Activated CD8-positive, alpha-beta memory T cell treated with anti-CD3 and anti-CD28 coated beads, Interleukin-2, amount 50 U/mL, for 24 hours (primary cell): ENCODE measurements around the gene RPS16.

Experiments used
- DNase-seq: peaks from one replicate; pipeline ENCODE4 v3.0.0-alpha.2; 2020; ENCODE audit errors: extremely low read depth

Gene RPS16

GRCh38 chr19:39388657-39389056, 47.1 kb downstream of the RPS16 start:
- no peak for DNase-seq

GRCh38 chr19:39386557-39386956, 49.2 kb downstream of the RPS16 start:
- no peak for DNase-seq

- no peak for DNase-seq
These were observed 49.9 kb downstream of the RPS16 start for GRCh38 chr19:39385629-39386411.

- no peak for DNase-seq
These were observed 50.7 kb downstream of the RPS16 start for GRCh38 chr19:39384839-39385568.
